HCT116 (cell line): Measurements from ENCODE around the gene GPN1.

ENCODE experiments used
- CTCF ChIP-seq, 3 experiments: fragments of 200-600 bp in 1 of 3; sonication (generic) in 1 of 3; IDR thresholded peaks in 2 of 3; conservative IDR thresholded peaks in 1 of 3; 2 replicates each; pipeline ENCODE4 v1.5.1; 2012 to 2017; ENCODE audit warnings: low read depth in 2 of 3, low read length in 2 of 3, antibody characterized with exemption in 1 of 3, borderline replicate concordance in 1 of 3, control low read depth in 1 of 3, mild to moderate bottlenecking in 1 of 3, mixed read lengths in 1 of 3, mixed run types in 1 of 3, moderate library complexity in 1 of 3; ENCODE audit not compliant: insufficient read depth in 1 of 3
- ELF1 ChIP-seq: IDR thresholded peaks from 2 replicates; pipeline ENCODE4 v1.6.1; 2012; ENCODE audit warnings: low read depth, borderline replicate concordance
- EZH2 ChIP-seq: fragments of 200-600 bp; sonication (generic); IDR thresholded peaks from 2 replicates; pipeline ENCODE4 v1.6.1; 2017; ENCODE audit warnings: antibody characterized with exemption, mixed run types
- POLR2A ChIP-seq: IDR thresholded peaks from 2 replicates; pipeline ENCODE4 v1.7.0; 2011; ENCODE audit warnings: borderline replicate concordance; ENCODE audit not compliant: insufficient read depth, insufficient read length; ENCODE audit errors: extremely low read depth
- POLR2AphosphoS5 ChIP-seq: IDR thresholded peaks from 2 replicates; pipeline ENCODE4 v1.6.1; 2011; ENCODE audit warnings: mild to moderate bottlenecking, low read depth, low read length, moderate library complexity
- REST ChIP-seq: IDR thresholded peaks from 2 replicates; pipeline ENCODE4 v1.6.1; 2012; ENCODE audit warnings: low read depth

- TF ChIP-seq CTCF (IDR thresholded peaks at IDR 0.05 in 2 of 3, conservative IDR thresholded peaks at IDR 0.05 in 1 of 3; ENCODE audit: borderline replicate concordance in 1 of 3, insufficient read depth in 1 of 3, low read depth in 2 of 3, low read length in 2 of 3) (no peak), POLR2A (no peak), ELF1 (no peak), POLR2AphosphoS5 (no peak), REST (no peak), EZH2 (no peak)
These were observed 24.5 kb downstream of the GPN1 start for GRCh38 chr2:27653397-27653796.
